DMS79 (cell line): ENCODE results near the gene RBMXL2.

Experiments
- DNase-seq: peaks from one replicate; lab custom pipeline; 2025; lab: John Stamatoyannopoulos, UW

Gene RBMXL2

GRCh38 chr11:7088921-7089320, at the start of gene RBMXL2:
Gene RBMXL2, plus strand, starts transcription at chr11:7088998. Its CDS starts 123 bp downstream, at chr11:7089121.
- DNase-seq, result no peak

- DNase-seq, result no peak
These were observed 42.2 kb upstream of the RBMXL2 start for GRCh38 chr11:7046474-7047175.

- no peak for DNase-seq
These were observed 38.6 kb upstream of the RBMXL2 start for GRCh38 chr11:7050191-7050590.

- DNase-seq, result no peak
These were observed 31.8 kb upstream of the RBMXL2 start for GRCh38 chr11:7056828-7057513.

GRCh38 chr11:7057641-7058040, 31.2 kb upstream of the RBMXL2 start:
- no peak for DNase-seq

GRCh38 chr11:7060868-7061267, 27.9 kb upstream of the RBMXL2 start:
- no peak for DNase-seq

- no peak for DNase-seq
These were observed 26.3 kb upstream of the RBMXL2 start for GRCh38 chr11:7062534-7062933.

GRCh38 chr11:7072401-7073028, 16.3 kb upstream of the RBMXL2 start:
- peak; percentile 2 for DNase-seq

- DNase-seq, result no peak
These were observed 11.7 kb upstream of the RBMXL2 start for GRCh38 chr11:7077101-7077500.

GRCh38 chr11:7079545-7080135, 9.2 kb upstream of the RBMXL2 start:
- DNase-seq, result no peak

GRCh38 chr11:7080900-7081299, 7.9 kb upstream of the RBMXL2 start:
- DNase-seq, result no peak

- DNase-seq, result no peak
These were observed 7.4 kb upstream of the RBMXL2 start for GRCh38 chr11:7081441-7081840.

- no peak for DNase-seq
These were observed 792 bp downstream of the RBMXL2 start for GRCh38 chr11:7089328-7090251.

GRCh38 chr11:7098235-7098832, 9.5 kb downstream of the RBMXL2 start:
- peak; percentile 40 for DNase-seq

- no peak for DNase-seq
These were observed 27.0 kb downstream of the RBMXL2 start for GRCh38 chr11:7115780-7116179.

GRCh38 chr11:7116370-7116769, 27.6 kb downstream of the RBMXL2 start:
- DNase-seq, result no peak

- no peak for DNase-seq
These were observed 49.3 kb downstream of the RBMXL2 start for GRCh38 chr11:7138051-7138450.
